SU-DHL-6 (cell line): ENCODE data around the gene TMEM38B.
A peak's percentile ranks its signal among the peaks of the same experiment; 100 is the strongest.

Experiments used
- H2AFZ ChIP-seq: fragments of 200-600 bp; sonication (generic); 2 replicates; pipeline ENCODE4 v1.6.1; 2014; ENCODE audit warnings: low read depth, mild to moderate bottlenecking, moderate library complexity, mixed read lengths, antibody characterized with exemption, low read length; ENCODE audit not compliant: severe bottlenecking
- H3F3A ChIP-seq: fragments of 200-600 bp; shearing (Covaris generic); 2 replicates; pipeline ENCODE4 v1.6.0; 2016; ENCODE audit warnings: antibody characterized with exemption, mild to moderate bottlenecking; ENCODE audit not compliant: insufficient read depth
- H3K27ac ChIP-seq: fragments of 200-600 bp; sonication (generic); 2 replicates; pipeline ENCODE4 v1.5.1; 2016; ENCODE audit warnings: low read depth, mild to moderate bottlenecking, low read length, moderate library complexity, mixed read lengths
- H3K27me3 ChIP-seq: fragments of 200-600 bp; sonication (generic), shearing (Covaris generic); 2 replicates; pipeline ENCODE4 v1.6.0; 2014; ENCODE audit warnings: mild to moderate bottlenecking, low read length
- H3K36me3 ChIP-seq: fragments of 200-600 bp; sonication (generic); 2 replicates; pipeline ENCODE4 v1.6.1; 2014; ENCODE audit warnings: mild to moderate bottlenecking, low read length, mixed read lengths
- H3K4me2 ChIP-seq: fragments of 300-600, 200-600 bp; shearing (Covaris generic), sonication (generic); 2 replicates; pipeline ENCODE4 v1.6.0; 2014; ENCODE audit warnings: low read length, low read depth, mild to moderate bottlenecking; ENCODE audit not compliant: poor library complexity, severe bottlenecking
- H3K4me3 ChIP-seq: fragments of 200-600 bp; sonication (generic); 2 replicates; pipeline ENCODE4 v1.5.1; 2014; ENCODE audit warnings: antibody characterized with exemption, low read length, mild to moderate bottlenecking, mixed read lengths; ENCODE audit not compliant: insufficient read depth, poor library complexity, severe bottlenecking
- H3K79me2 ChIP-seq: fragments of 200-600 bp; sonication (generic); 2 replicates; pipeline ENCODE4 v1.6.1; 2014; ENCODE audit warnings: mild to moderate bottlenecking, low read length, moderate library complexity; ENCODE audit not compliant: insufficient read depth
- H3K9ac ChIP-seq: fragments of 200-600 bp; sonication (generic); 2 replicates; pipeline ENCODE4 v1.7.0; 2014; ENCODE audit warnings: mild to moderate bottlenecking, low read length
- H3K9me2 ChIP-seq: fragments of 200-600 bp; sonication (generic); replicated peaks from 2 replicates; pipeline ENCODE4 v1.6.1; 2014; ENCODE audit warnings: low read length; ENCODE audit not compliant: insufficient read depth
- H3K9me3 ChIP-seq: fragments of 200-600 bp; sonication (generic); 2 replicates; pipeline ENCODE4 v1.6.1; 2014; ENCODE audit warnings: low read length, mixed read lengths; ENCODE audit not compliant: insufficient read depth
- H4K20me1 ChIP-seq: fragments of 200-600 bp; sonication (generic); 2 replicates; pipeline ENCODE4 v1.6.1; 2014; ENCODE audit warnings: low read depth, mild to moderate bottlenecking, antibody characterized with exemption, low read length, moderate library complexity, mixed read lengths
- EZH2phosphoT487 ChIP-seq: fragments of 200-600 bp; sonication (generic), shearing (Covaris generic); conservative IDR thresholded peaks from 2 replicates; pipeline ENCODE4 v1.6.1; 2018; ENCODE audit warnings: mild to moderate bottlenecking, antibody characterized with exemption, low read length, moderate library complexity, mixed read lengths
- TF ChIP-seq, protein P1 (sequence below): fragments of 200-600 bp; sonication (generic); IDR thresholded peaks from one replicate; pipeline ENCODE4 v1.5.1; 2017; ENCODE audit warnings: antibody characterized with exemption, mild to moderate bottlenecking, low read length, moderate library complexity; ENCODE audit not compliant: insufficient read depth, poor library complexity, severe bottlenecking

The TMEM38B gene

DNA sequence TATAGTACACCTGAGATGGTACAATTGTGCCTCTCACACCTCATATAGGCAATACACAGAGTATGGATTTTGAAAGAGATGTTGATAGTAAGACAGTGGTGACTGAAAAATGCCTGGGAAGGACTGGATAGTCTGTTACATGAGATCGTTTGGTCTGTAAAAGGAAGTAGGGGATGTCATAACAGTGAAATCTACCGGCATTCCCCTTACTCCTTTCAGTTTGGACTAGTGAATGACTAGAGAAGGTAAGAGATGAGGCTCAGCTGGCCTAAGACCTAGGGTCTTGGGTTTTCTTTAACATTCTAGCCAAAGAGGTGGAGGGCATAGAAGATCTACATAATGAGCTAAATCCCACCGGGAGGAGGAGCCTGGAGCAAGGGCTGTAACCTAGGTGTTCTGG is 24.0 kb upstream of the TMEM38B start:
- Histone ChIP-seq H3K27ac (no peak overlapping the region), H3F3A (no peaks in the 10 kb centered on the region), H4K20me1 (no peaks in the 10 kb centered on the region), H2AFZ (no peak overlapping the region), H3K9me3 (peaks cover 4% of the 10 kb centered on the region; the same call in 1 of the 2 replicates), H3K9me2 (no peaks in the 10 kb centered on the region), H3K79me2 (no peaks in the 10 kb centered on the region), H3K9ac (no peak overlapping the region), H3K4me2 (no peak overlapping the region), H3K36me3 (0 out of 2 replicates have a peak, but pooled peaks cover 2% of the 10 kb centered on the region), H3K27me3 (no peaks in the 10 kb centered on the region), H3K4me3 (no peak overlapping the region)
- TF ChIP-seq EZH2phosphoT487, result no peak
- TF ChIP-seq, protein P1, sequence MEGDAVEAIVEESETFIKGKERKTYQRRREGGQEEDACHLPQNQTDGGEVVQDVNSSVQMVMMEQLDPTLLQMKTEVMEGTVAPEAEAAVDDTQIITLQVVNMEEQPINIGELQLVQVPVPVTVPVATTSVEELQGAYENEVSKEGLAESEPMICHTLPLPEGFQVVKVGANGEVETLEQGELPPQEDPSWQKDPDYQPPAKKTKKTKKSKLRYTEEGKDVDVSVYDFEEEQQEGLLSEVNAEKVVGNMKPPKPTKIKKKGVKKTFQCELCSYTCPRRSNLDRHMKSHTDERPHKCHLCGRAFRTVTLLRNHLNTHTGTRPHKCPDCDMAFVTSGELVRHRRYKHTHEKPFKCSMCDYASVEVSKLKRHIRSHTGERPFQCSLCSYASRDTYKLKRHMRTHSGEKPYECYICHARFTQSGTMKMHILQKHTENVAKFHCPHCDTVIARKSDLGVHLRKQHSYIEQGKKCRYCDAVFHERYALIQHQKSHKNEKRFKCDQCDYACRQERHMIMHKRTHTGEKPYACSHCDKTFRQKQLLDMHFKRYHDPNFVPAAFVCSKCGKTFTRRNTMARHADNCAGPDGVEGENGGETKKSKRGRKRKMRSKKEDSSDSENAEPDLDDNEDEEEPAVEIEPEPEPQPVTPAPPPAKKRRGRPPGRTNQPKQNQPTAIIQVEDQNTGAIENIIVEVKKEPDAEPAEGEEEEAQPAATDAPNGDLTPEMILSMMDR, result no peak

DNA sequence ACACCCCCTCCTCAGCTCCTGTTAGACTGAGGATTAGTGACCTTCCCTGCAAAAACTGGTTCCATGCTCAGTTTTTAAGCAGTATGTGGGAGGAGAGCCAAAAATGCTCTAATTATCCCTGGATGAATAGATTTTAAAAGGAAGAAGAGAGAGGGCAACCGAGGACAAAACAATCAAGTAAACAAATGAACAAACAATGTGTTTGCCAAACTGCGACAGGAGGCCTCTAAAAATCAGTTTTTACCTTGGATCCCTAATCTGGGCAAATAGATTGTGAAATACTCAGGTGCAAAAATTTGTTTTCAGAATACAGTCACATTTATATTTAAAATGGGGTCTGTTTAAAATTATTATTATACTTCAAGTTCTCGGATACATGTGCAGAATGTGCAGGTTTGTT is 23.6 kb upstream of the TMEM38B start:
- Histone ChIP-seq H3K9me3 (peaks cover 4% of the 10 kb centered on the region; the same call in 1 of the 2 replicates), H3K4me3 (no peak overlapping the region), H3K27ac (no peak overlapping the region), H3K79me2 (no peaks in the 10 kb centered on the region), H3K36me3 (0 out of 2 replicates have a peak, but pooled peaks cover 2% of the 10 kb centered on the region), H3K27me3 (no peaks in the 10 kb centered on the region), H3F3A (no peaks in the 10 kb centered on the region), H3K9ac (no peak overlapping the region), H3K9me2 (no peaks in the 10 kb centered on the region), H4K20me1 (no peaks in the 10 kb centered on the region), H3K4me2 (no peak overlapping the region), H2AFZ (no peak overlapping the region)
- TF ChIP-seq, protein P1, result no peak
- TF ChIP-seq EZH2phosphoT487, result no peak

DNA sequence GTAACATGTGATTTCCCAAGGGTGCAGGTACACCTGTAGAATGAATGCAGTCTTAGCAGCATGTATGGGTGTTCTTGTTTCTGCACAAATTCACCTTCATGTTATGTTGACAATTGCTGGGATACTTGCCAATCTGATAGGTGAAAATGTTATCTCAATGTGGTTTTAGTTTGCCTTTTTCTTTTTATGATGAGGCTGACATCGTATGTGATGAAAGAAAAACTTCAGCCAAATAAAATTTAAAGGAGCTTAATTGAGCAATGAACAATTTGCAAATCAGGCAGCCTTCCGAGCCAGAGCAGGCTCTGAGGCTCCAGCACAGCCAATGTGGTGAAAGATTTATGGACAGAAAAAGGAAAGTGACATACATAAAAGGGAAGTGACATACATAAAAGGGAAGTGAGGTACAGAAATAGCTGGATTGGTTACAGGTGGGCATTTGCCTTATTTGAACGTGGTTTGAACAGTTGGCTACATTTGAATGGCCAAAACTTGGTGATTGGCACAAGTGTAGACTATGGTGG is 21.6 kb upstream of the TMEM38B start:
- Histone ChIP-seq H3K27me3 (no peaks in the 10 kb centered on the region), H3K4me3 (peak overlapping the region; percentile 1), H3K79me2 (no peaks in the 10 kb centered on the region), H3F3A (no peaks in the 10 kb centered on the region), H3K36me3 (0 out of 2 replicates have a peak, but pooled peaks cover 2% of the 10 kb centered on the region), H4K20me1 (no peaks in the 10 kb centered on the region), H3K27ac (peak overlapping the region; percentile 28), H3K9ac (no peak overlapping the region), H3K9me3 (peaks cover 4% of the 10 kb centered on the region; the same call in 1 of the 2 replicates), H3K4me2 (peak overlapping the region; percentile 41), H2AFZ (peak overlapping the region; percentile 25), H3K9me2 (no peaks in the 10 kb centered on the region)
- TF ChIP-seq EZH2phosphoT487, result no peak
- TF ChIP-seq, protein P1, result no peak
